NCI-H1048 (cell line): ENCODE results near the gene PDE2A.

Experiments
- DNase-seq: peaks from one replicate; lab custom pipeline; 2025; lab: John Stamatoyannopoulos, UW

Gene PDE2A

GRCh38 chr11:72673943-72674828 is at the start of gene PDE2A:
TSS of gene PDE2A (minus strand) at chr11:72674422. CDS start at chr11:72674207, 215 bp downstream.
- no peak for DNase-seq

- no peak for DNase-seq
Measured at GRCh38 chr11:72723508-72723907, 49.3 kb upstream of the PDE2A start.

GRCh38 chr11:72722050-72722748 is 48.0 kb upstream of the PDE2A start:
- peak; percentile 51 for DNase-seq

GRCh38 chr11:72721689-72722049 is 47.4 kb upstream of the PDE2A start:
- DNase-seq: no peak

GRCh38 chr11:72721276-72721675 is 47.1 kb upstream of the PDE2A start:
- no peak for DNase-seq

GRCh38 chr11:72720784-72721183 is 46.6 kb upstream of the PDE2A start:
- no peak for DNase-seq

GRCh38 chr11:72720047-72720446 is 45.8 kb upstream of the PDE2A start:
- DNase-seq: no peak

- no peak for DNase-seq
Measured at GRCh38 chr11:72719551-72719950, 45.3 kb upstream of the PDE2A start.

- DNase-seq: no peak
Measured at GRCh38 chr11:72719144-72719543, 44.9 kb upstream of the PDE2A start.

GRCh38 chr11:72718101-72718501 is 43.9 kb upstream of the PDE2A start:
- no peak for DNase-seq

GRCh38 chr11:72716788-72717435 is 42.7 kb upstream of the PDE2A start:
- no peak for DNase-seq

GRCh38 chr11:72716290-72716689 is 42.1 kb upstream of the PDE2A start:
- no peak for DNase-seq

GRCh38 chr11:72712841-72713240 is 38.6 kb upstream of the PDE2A start:
- no peak for DNase-seq

GRCh38 chr11:72712168-72712751 is 38.0 kb upstream of the PDE2A start:
- no peak for DNase-seq

GRCh38 chr11:72711141-72711540 is 36.9 kb upstream of the PDE2A start:
- no peak for DNase-seq

GRCh38 chr11:72710278-72710677 is 36.1 kb upstream of the PDE2A start:
- no peak for DNase-seq

GRCh38 chr11:72709478-72710238 is 35.4 kb upstream of the PDE2A start:
- DNase-seq: no peak

GRCh38 chr11:72707032-72707431 is 32.8 kb upstream of the PDE2A start:
- no peak for DNase-seq

- DNase-seq: no peak
Measured at GRCh38 chr11:72706579-72706978, 32.4 kb upstream of the PDE2A start.

GRCh38 chr11:72705442-72706365 is 31.5 kb upstream of the PDE2A start:
- DNase-seq: no peak
